GM18907 (cell line): Measurements from ENCODE around the gene WWTR1.

Source experiments
- ATAC-seq: cut with Tn5 transposase; IDR thresholded peaks from one replicate; pipeline ENCODE4 v1.9.1; 2021; ENCODE audit warnings: mild to moderate bottlenecking, moderate library complexity; ENCODE audit not compliant: unreplicated experiment

Gene WWTR1

DNA sequence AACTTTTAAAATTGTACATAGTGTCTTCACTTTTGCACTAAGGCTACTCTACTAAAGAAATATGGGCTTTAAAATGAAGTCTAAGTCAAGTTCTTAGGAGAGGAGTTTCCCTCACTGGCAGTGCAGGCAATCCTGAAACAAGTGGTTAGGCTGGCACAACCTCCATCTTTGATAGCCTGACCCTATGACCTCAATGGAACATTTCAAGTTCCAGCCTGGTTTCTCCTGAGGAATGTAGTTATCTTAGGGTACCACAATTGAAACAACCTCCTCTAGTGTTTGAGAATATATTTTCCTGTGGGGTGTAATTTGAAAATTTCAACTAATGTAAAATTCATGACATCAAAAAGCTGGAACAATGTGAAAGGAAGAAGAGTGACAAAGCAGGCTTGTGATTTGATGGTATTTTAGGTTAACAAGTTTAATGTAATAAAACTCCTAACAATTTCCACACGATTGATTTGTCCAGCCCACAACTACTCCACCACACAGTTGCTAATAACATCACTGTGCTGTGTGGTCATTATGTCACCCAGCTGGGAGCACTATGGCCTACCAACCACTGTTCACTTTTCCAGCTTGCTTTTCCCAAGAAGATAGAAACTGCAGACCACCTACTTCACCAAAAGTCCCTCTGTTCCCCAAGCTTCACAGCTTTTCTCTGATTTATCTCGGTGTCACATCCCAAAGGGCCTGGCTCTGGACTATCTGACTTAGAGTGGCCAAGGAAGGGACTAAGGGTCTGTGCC lies 1.8 kb downstream of the WWTR1 start:
- no peak for ATAC-seq

DNA sequence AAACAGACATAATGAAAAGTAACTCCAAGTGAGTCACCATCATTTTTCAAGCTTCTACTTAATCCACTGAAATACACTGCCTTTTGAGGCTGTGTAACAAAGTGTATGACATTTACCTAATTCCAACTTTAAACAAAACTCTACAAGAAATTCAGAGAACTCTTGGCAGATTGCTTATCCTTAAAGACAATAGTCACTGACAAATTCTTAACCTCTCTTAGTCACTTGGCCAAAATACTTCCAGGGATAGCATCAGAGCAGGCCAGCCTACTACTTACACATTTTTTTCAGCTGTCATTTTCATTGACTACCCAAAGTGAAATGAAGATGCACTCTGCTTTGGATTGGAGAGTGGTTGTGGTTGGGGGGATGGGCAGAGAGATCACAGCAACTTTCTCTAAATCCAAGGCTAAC lies 3.6 kb downstream of the WWTR1 start:
- ATAC-seq: no peak

DNA sequence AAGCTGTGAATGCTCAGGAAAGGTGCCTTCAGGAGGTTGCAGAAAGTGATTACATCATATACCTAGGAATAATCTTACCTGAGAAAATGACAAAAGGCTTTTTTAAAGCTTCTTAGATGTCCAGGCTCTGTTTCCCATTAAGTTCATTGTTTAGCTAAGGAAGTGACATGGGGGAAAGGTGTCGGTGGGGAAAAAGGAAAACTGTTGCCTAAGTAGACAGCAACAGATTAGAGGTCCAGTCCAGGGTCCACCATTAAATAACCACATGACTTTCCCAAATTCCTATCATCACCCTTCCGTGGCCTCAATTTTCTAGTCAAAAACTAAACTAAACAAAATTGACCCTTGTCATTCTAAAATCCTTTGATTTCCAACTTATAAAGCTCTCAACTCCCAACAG lies 4.3 kb downstream of the WWTR1 start:
- no peak for ATAC-seq

DNA sequence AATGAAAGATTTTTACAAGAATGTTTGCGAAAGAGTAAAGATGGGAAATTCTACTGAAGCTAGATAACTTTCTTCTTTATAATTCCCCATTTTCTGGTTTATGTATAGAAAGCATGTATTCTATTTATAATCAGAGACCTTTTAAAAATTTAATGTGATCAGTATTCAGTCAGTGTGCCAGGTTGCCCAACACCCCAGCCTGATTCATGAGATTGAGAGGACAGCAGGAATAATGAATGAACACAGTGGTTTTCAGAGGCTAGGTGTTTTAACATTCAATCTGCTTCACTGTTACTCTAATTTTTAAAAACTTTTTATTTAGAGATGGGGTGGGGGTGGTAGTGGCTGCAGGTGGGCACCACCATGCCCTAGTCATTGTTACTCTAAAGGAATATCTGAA lies 4.7 kb downstream of the WWTR1 start:
- ATAC-seq: no peak

DNA sequence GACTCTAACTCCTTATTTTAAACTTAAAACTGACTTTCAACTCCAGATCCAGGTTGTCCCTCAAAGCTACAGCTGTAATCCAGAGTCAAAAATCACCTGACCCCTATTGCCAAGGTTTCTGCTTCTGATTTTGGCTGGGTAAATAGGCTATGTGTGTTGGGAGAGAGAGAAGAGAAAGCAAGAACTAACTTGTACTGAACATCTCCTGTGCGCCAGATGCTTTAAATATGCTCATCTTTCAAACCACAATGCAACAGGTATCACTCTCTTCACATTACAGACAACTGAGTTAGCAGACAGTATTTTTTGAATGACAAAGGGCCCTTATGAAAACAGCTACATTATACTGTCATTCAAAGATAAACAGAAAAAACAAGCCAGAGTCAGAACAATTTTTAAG lies 7.0 kb downstream of the WWTR1 start:
- no peak for ATAC-seq

DNA sequence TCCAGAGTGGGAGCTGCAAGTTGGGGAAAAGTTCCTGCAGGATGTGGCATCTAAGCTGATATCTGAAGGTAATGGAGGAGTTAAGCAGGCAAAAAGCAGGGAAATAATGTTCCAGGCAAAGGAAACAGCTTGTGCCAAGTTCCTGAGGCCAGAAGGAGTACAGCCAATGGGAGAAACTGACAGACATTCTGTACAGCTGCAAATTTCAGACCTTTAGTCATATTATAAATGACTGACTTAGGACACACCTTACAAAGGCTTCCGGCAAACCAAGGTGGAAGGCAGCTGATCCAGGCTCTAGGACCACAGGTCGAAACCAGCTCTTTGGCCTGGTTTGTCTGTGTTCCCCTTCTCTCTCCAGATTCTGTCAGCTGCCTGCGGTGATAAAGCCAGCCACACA lies 9.3 kb downstream of the WWTR1 start:
- no peak for ATAC-seq

DNA sequence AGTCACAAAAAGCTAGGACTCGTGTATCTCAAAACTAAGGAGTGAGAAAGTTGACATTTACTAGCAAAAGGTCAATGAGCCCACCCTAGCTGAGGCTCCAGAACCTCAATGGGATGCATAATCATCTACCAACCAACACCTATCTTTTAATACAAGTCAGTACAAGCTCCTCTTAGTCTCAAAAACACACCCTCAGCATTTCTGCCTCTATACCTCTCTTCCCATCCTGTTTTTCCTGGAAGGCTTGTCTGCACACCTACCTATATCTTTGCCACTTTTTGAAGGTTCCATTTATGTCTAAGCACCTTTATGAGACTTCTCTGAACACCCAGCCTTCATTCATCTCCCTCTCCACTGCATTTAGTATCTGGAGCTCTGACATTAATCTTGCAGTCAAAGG lies 10.0 kb downstream of the WWTR1 start:
- ATAC-seq: no peak

DNA sequence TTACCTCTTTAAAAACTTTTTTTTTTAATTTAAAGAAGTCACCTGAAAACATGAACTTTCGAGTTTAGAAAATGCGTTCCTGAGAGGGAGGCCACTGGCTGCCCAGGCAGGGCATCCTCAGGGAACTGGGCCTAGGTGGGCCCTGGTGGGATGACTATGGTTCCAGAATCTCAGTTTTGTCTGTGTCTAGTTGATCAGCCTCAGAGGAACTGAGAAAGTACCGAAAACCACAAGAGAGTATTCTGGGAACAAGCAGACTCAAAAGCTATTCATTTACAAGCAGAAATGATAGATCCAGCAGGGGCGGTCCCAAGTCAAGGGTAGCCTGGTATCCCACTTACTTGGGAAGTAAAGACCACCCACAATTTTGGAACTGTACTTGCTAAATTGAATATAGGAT lies 10.5 kb downstream of the WWTR1 start:
- no peak for ATAC-seq

DNA sequence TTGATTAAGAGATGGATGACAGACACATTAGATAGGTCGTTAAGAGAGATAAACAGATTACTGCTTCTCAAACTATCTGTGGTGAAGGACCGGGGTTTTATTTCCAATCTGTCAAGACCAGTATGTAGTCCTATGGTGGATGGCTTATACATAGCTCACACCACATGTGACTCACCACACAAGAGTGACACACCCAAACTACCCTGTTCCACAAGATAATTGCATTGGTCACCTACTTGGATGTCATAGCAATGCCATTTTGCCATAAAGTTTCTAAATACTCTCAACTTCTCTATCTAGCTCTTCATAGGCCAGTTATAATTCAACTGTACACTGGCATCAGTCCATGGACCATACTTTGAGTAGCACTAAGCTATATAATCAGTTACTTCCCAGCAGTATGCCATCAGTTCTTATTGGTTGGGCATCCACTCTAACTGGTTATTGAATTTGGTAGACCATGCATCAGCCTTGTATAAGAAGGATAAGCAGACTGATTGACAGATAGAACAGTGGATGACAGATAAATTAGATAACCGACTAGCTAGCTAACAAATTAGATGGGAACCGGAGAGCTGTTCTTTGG lies 11.6 kb downstream of the WWTR1 start:
- no peak for ATAC-seq

DNA sequence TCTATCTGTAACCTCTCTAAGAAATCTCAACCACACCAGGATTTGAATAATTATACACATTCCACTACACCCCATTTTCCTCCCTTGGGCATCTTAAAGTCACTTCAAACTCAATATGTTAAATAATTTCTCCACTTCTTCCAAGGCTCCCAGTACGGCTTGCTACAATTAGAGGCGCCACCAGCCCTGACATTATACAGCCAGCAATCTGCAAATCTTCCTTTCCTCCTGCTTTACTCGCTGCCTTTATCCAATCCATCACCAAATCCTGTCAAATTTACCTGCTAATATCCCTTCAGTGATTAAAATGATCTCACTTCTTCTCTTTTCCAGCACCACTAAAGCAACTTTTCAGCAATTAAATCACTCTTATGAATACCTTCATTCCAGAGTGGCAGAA lies 13.9 kb downstream of the WWTR1 start:
- no peak for ATAC-seq

DNA sequence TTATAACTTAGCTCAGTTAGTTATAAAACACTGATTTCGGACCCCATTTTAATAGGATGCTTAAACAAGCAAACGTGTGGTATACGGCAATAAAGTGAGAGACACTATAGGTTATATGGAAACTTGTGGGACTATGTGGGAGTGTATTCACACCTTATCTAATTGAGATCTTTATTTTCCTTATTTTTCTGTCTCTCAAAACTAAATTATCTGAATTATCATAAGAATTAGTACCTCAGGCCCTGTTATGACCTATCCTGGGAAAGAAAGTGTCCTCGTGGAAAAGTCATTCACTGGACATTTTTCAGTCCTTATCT lies 14.4 kb downstream of the WWTR1 start:
- ATAC-seq: no peak

DNA sequence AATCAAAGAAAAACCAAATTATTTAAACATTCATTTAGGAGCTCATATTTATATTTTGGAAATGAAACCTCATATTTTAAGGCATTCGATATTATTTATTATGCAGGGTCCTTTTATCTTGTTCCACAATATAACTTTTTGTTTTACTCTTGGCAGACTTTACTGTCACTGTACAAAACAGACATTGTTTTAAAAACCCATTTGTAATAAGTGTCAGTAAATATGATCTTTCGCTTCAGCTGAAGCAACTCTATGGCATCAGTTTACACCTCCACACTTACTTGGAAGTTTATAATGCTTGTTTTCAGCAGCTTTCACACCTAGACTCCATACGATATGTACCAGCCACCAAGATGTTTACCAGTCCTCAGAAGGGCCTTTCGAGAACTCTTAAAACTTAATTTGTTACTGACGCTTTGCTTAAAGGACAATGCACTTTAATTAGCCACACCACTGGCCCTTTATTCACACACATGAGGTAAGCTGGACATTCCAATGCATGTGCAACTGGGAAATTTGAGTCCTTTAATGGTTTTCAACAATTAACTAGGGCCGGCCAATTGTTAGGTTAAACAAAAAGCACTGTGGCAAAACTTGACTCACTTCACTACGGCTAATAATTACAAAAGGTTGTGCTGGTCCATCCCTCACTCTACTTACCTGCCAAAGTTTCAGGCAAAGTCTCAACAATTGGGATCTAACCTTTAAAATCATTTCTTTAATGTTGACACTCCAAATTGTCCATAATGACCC lies 16.7 kb downstream of the WWTR1 start:
- ATAC-seq: no peak

DNA sequence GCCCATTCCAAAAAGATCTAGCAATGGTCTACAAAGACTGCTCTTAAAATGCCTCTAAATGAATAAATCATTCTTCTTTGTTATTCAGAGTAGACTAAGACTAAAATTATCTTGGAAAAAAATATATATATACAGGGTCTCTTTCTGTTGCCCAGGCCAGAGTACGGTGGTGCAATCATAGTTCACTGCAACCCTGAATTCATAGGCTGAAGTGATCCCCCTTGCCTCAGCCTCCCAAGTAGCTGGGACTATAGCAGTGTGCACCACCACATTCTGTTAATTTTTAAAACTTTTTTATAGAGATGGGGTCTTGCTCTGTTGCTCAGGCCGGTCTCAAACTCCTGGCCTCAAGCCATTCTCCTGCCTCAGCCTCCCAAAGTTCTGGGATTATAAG lies 18.7 kb downstream of the WWTR1 start:
- ATAC-seq: no peak

DNA sequence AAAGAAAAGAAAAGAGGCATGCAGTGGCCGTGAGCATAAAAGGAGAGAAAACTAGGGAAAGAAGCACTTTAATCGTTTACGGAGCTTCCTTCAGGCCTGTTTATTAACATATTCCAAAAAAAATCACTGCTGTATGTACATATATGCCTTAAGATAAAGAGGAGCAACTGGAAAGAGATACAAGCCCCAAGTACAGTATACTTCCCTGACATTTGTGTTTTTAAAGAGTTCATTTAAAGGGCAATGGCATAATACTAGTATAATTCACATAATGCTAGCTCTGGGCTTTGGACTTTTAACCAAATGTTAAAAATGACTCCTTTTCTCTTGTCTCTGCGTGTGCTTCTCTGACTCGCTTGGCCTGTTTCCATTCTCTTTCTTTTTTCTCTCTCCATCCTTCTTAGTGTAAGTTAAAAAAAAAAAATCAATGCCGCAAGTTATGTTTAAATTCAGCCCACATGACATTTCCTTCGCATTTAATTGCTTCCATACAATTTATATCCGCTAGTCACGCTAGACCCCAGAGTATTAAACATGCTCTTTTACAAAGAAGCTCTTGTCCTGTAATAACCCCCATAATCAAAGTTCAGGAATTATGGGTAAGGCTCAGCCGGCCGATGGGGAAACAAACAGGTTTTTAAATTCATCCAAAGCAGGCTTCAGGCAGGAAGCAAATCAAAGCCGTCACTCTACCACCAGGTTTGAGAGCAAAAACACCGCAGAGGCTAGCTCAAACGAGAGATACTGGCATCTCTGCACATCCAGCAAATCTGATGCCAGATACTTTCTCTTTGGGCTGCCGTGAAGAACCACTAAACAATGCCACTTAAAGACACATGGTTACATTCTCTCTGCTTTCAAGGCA lies 19.4 kb downstream of the WWTR1 start:
- ATAC-seq: no peak

DNA sequence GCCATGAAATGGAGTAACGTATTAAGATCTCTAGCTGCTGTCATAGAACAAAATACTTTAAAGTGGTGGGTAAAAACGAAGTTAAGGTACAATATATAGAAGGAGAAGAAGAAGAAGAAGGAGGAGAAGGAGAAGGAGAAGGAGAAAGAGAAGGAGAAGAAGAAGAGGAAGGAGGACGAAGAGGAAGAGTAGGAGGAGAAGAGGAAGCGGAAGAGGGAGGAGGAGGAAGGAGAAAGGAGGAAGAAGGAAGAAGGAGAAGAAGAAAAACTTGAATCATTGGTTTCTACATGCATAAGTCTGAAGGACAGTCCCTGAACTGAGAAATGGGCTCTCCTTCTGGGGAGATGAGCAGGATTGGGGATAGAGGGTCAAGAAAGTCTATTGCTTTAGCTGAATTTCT lies 22.4 kb downstream of the WWTR1 start:
- no peak for ATAC-seq

DNA sequence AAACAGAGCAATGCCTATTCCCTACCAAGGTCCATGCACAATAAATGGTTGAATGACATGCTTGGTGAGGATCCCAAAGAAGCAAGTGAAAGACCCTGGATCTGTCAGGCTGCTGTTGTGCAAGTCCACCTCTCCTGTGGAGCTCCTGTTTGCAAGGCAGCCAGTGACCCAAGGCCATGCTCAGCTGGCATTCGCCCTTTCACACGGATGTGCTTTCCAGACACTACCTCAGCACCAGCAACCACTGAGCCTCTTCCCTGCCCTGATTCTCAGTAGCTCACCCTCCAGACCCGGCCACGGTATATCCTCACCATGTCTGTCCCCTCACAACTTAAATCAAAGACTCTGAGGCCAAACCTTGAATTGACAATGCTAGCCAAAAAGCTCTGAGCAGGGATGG lies 23.3 kb downstream of the WWTR1 start:
- no peak for ATAC-seq

DNA sequence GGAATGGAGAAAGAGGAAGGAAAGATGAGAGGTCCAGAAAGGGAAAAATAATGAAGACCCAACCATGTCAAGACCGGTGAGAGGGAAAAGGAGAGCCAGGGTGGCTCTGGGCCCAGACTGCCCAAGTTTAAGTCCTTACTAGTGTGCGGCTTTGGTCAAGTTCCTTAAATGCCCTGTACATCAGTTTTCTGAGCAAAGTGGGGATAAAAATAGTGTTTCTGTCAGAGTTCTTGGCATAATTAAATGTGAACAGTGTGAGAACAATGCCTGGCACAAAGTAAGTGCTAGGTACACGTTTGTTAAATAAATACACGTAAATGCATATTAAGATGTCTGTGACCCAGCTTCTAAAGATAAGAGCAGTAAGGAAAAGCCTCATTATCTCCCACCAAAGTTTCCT lies 23.8 kb downstream of the WWTR1 start:
- ATAC-seq: no peak

DNA sequence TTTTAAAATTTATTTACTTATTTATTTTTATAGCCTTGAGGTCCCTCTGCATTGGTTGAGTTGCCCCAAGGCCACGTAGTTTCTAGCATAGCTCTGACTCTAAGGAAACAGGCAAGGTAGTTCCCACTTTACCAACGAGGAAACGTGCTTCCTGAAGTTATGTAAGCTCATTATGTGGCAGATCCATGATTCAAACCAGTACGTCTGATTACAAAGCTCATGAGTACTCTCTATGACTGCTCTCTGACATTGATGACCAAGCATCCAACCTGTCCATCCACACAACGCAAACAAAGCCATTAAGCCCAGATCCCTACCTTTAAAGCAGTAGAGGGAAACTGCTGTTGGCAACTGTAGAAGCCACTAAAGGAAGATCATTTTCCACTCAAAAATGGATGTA lies 25.6 kb downstream of the WWTR1 start:
- ATAC-seq: no peak

DNA sequence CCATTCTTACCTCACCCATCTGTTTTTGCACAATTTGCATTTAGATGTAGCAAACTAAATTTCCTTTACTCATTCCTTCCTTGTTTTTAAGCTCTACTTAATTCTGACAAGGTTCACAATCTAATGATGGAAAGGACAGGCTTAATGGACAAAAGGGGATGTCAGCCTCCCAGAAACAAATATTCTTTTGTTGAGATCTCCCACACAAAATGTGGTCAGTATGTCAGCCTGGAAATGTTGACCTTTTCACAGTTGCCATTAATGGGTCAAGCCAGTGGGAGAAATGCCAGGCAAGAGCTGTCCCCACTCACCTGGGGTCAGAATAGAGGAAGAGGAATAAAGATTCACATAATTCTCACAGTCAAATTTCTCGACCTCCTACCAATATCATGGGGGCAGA lies 27.0 kb downstream of the WWTR1 start:
- ATAC-seq: no peak

DNA sequence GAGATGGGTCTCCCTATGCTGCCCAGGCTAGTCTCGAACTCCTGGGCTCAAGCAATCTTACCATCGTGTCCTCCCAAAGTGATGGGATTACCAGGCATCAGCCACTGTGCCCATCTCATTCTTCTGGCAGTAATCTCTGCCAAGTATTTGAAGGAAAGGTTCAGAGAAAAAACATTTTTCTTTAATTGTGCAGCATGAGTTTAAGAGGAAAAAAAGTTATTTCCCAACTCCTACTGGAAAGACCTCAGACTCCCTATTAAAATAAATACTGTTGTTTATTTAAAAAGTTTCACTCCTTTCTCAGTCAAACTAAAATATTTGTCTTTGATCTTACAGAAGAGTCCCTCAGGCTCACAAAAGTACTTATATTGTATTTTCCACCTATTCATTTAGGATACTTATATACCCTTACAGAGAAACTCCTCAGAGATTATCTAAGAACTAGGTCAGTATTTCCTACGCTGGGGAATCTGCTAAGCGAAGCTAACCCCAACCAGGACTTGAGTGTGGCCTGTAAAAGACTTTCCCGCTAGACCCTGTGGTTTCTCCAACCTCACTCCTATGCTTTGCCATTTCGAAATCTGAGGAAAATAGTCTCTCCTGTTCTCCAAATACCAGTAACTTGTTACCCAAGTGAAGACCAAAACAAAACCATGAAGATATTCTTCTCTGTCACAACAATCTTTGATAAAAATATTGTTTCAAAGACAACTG lies 28.7 kb downstream of the WWTR1 start:
- no peak for ATAC-seq

DNA sequence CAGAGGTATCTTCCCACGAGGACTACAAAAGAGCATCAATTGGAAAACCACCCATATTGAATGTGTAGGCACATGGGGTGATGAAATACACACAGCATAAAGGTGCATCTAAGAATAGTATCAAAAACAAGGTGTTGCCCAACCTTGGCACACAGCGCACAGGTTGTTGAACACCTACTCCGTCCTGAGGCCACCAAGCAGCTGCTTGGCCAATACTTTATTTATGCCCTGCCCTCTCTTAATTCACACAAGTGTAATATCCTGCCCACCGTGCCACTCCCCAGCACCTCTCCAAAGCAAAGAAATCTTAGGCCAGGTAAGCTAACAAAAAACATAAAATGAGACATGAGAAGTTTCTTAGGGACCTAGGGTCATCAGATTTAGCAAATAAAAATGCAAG lies 31.2 kb downstream of the WWTR1 start:
- ATAC-seq: no peak
